ENCODE measurements around the gene MRPL2.

DNA sequence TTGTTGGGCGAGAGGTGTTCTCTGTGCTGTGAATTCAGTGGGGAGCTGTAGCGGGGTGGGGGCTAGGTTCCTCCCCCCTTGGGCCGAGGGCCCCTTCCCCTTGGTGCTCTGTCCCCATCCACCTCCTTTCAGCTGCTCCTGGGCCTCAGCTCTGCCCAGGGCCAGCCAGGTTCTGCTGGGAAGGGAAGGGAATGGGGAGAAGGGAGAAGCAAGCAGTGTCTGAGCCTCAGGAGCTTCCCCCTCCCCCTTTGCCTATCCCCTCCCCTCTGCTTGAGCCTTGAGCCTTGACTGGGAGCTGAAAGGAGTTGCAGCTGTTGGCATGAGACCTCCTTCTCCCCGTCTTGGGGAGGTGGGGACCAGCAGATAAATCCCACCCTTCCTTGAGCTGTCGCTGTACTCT lies 38.4 kb downstream of the MRPL2 start:
- TF ChIP-seq NFE2L2 (IDR thresholded peaks at IDR 0.05; ENCODE audit: low read depth, low read length) (no peak), FOS (IDR thresholded peaks at IDR 0.05; ENCODE audit: low read depth, low read length) (no peak), RFX5 (IDR thresholded peaks at IDR 0.05; ENCODE audit: low read depth, low read length) (no peak)
